IMR-90 (cell line): ENCODE data around the gene PNP.

Experiments used
- BHLHE40 ChIP-seq: fragments of 150-350 bp; IDR thresholded peaks from 2 replicates; pipeline ENCODE4 v1.6.1; 2016; ENCODE audit warnings: mild to moderate bottlenecking, low read depth, low read length
- CEBPB ChIP-seq: IDR thresholded peaks from 2 replicates; pipeline ENCODE4 v1.6.1; 2012; ENCODE audit warnings: low read depth, low read length, improper control_type of control experiment
- CHD1 ChIP-seq: IDR thresholded peaks from 2 replicates; pipeline ENCODE4 v1.6.1; 2012; ENCODE audit warnings: low read depth, low read length, improper control_type of control experiment
- FOS ChIP-seq: fragments of 150-350 bp; IDR thresholded peaks from 2 replicates; pipeline ENCODE4 v1.6.1; 2016; ENCODE audit warnings: low read depth, low read length
- MAFK ChIP-seq: IDR thresholded peaks from 2 replicates; pipeline ENCODE4 v1.6.1; 2012; ENCODE audit warnings: low read depth, low read length, improper control_type of control experiment
- MAZ ChIP-seq: IDR thresholded peaks from 2 replicates; pipeline ENCODE4 v1.6.1; 2012; ENCODE audit warnings: low read depth, mild to moderate bottlenecking, low read length, improper control_type of control experiment, moderate library complexity, borderline replicate concordance
- MXI1 ChIP-seq: IDR thresholded peaks from 2 replicates; pipeline ENCODE4 v1.6.1; 2012; ENCODE audit warnings: low read depth, mild to moderate bottlenecking, low read length, moderate library complexity, borderline replicate concordance
- POLR2A ChIP-seq: IDR thresholded peaks from 2 replicates; pipeline ENCODE4 v1.6.1; 2012; ENCODE audit warnings: mild to moderate bottlenecking, low read depth, low read length
- RAD21 ChIP-seq: IDR thresholded peaks from 2 replicates; pipeline ENCODE4 v1.6.1; 2012; ENCODE audit warnings: low read length, improper control_type of control experiment
- RCOR1 ChIP-seq: IDR thresholded peaks from 2 replicates; pipeline ENCODE4 v1.6.1; 2012; ENCODE audit warnings: mild to moderate bottlenecking, low read length, improper control_type of control experiment; ENCODE audit not compliant: insufficient replicate concordance
- TF ChIP-seq, protein P1 (sequence below): fragments of 150-350 bp; IDR thresholded peaks from 2 replicates; pipeline ENCODE4 v1.6.1; 2016; ENCODE audit warnings: low read depth, mild to moderate bottlenecking, low read length, moderate library complexity, borderline replicate concordance
- TF ChIP-seq, protein P2 (sequence below): conservative IDR thresholded peaks from 2 replicates; pipeline ENCODE4 v1.5.1; 2012; ENCODE audit warnings: mild to moderate bottlenecking, low read depth, low read length, improper control_type of control experiment
- TF ChIP-seq, protein P3 (sequence below): fragments of 150-350 bp; IDR thresholded peaks from 2 replicates; pipeline ENCODE4 v1.6.1; 2017; ENCODE audit warnings: mild to moderate bottlenecking, antibody characterized with exemption, low read length, low read depth

DNA sequence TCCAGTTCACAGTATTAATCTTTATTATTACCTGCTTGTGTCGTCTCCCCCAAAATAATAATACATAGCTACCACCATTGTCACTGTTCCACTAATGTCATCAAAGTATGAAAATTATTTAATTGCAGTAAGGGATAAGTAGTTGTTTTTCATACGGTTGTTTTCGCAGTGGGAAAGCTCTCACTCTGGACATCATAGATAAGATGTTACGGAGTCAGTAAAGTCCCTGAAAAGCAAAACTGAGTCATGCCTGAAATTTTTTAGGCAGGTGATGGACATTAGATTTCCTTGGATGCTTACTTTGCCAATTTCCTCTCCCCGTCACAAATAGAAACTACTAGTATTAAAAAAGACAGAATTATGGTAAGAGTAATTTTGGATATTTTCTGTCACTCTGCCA, 13.2 kb downstream of the PNP start:
- TF ChIP-seq, protein P1, sequence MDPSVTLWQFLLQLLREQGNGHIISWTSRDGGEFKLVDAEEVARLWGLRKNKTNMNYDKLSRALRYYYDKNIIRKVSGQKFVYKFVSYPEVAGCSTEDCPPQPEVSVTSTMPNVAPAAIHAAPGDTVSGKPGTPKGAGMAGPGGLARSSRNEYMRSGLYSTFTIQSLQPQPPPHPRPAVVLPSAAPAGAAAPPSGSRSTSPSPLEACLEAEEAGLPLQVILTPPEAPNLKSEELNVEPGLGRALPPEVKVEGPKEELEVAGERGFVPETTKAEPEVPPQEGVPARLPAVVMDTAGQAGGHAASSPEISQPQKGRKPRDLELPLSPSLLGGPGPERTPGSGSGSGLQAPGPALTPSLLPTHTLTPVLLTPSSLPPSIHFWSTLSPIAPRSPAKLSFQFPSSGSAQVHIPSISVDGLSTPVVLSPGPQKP = no peak
- TF ChIP-seq POLR2A (no peak), MXI1 (no peak), CEBPB (no peak), RAD21 (no peak), MAFK (no peak), CHD1 (no peak), MAZ (no peak), BHLHE40 (no peak), RCOR1 (no peak), FOS (no peak)
- TF ChIP-seq, protein P2, sequence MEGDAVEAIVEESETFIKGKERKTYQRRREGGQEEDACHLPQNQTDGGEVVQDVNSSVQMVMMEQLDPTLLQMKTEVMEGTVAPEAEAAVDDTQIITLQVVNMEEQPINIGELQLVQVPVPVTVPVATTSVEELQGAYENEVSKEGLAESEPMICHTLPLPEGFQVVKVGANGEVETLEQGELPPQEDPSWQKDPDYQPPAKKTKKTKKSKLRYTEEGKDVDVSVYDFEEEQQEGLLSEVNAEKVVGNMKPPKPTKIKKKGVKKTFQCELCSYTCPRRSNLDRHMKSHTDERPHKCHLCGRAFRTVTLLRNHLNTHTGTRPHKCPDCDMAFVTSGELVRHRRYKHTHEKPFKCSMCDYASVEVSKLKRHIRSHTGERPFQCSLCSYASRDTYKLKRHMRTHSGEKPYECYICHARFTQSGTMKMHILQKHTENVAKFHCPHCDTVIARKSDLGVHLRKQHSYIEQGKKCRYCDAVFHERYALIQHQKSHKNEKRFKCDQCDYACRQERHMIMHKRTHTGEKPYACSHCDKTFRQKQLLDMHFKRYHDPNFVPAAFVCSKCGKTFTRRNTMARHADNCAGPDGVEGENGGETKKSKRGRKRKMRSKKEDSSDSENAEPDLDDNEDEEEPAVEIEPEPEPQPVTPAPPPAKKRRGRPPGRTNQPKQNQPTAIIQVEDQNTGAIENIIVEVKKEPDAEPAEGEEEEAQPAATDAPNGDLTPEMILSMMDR = no peak
- TF ChIP-seq, protein P3, sequence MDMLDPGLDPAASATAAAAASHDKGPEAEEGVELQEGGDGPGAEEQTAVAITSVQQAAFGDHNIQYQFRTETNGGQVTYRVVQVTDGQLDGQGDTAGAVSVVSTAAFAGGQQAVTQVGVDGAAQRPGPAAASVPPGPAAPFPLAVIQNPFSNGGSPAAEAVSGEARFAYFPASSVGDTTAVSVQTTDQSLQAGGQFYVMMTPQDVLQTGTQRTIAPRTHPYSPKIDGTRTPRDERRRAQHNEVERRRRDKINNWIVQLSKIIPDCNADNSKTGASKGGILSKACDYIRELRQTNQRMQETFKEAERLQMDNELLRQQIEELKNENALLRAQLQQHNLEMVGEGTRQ = no peak
